NCI-H748 (cell line): ENCODE measurements around the gene MMUT.
A peak's percentile ranks its signal among the peaks of the same experiment; 100 is the strongest.
"Not testable (repeated sequence)": the region's sequence is repeated elsewhere in the genome, so short reads cannot be mapped to it uniquely, and the experiment has no call there.

Experiments used
- DNase-seq: peaks from one replicate; lab custom pipeline; 2025; ENCODE audit not compliant: unreplicated experiment; lab: John Stamatoyannopoulos, UW

The MMUT gene

GRCh38 chr6:49462927-49463611 lies at the start of gene MMUT, which contains the start of gene CENPQ:
Gene MMUT, minus strand, starts transcription at chr6:49463253. Its CDS starts 3,787 bp downstream, at chr6:49459466.
Gene CENPQ, plus strand, starts transcription at chr6:49463370. Its CDS starts 6,807 bp downstream, at chr6:49470177.
- DNase-seq: peak; percentile 99

GRCh38 chr6:49509342-49509741 lies 46.3 kb upstream of the MMUT start:
- DNase-seq: no peak

GRCh38 chr6:49506569-49507111 lies 43.6 kb upstream of the MMUT start:
- peak; percentile 22 for DNase-seq

GRCh38 chr6:49504666-49505065 lies 41.6 kb upstream of the MMUT start:
- no peak for DNase-seq

GRCh38 chr6:49499623-49500022 lies 36.6 kb upstream of the MMUT start, which contains the start of gene GLYATL3:
Gene GLYATL3, plus strand, starts transcription at chr6:49499923. Its CDS starts 12,068 bp downstream, at chr6:49511991.
- DNase-seq: peak; percentile 21

- DNase-seq: no peak
Measured at GRCh38 chr6:49499126-49499525, 36.1 kb upstream of the MMUT start.

GRCh38 chr6:49497304-49497703 lies 34.3 kb upstream of the MMUT start:
- DNase-seq: peak; percentile 79

- no peak for DNase-seq
Measured at GRCh38 chr6:49490633-49491032, 27.6 kb upstream of the MMUT start.

- not testable (repeated sequence) for DNase-seq
Measured at GRCh38 chr6:49483380-49483779, 20.3 kb upstream of the MMUT start.

- DNase-seq: not testable (repeated sequence)
Measured at GRCh38 chr6:49481846-49482245, 18.8 kb upstream of the MMUT start.

- DNase-seq: no peak
Measured at GRCh38 chr6:49479308-49479970, 16.4 kb upstream of the MMUT start.

- DNase-seq: not testable (repeated sequence)
Measured at GRCh38 chr6:49476564-49476963, 13.5 kb upstream of the MMUT start.

GRCh38 chr6:49468042-49468441 lies 5.0 kb upstream of the MMUT start:
- DNase-seq: no peak

GRCh38 chr6:49464691-49465090 lies 1.6 kb upstream of the MMUT start:
- DNase-seq: no peak

- no peak for DNase-seq
Measured at GRCh38 chr6:49463612-49463967, 537 bp upstream of the MMUT start.

GRCh38 chr6:49462599-49462926 lies 490 bp downstream of the MMUT start:
- DNase-seq: peak; percentile 39

GRCh38 chr6:49462071-49462470 lies 982 bp downstream of the MMUT start:
- DNase-seq: peak; percentile 15

- no peak for DNase-seq
Measured at GRCh38 chr6:49457771-49458170, 5.3 kb downstream of the MMUT start.

- no peak for DNase-seq
Measured at GRCh38 chr6:49454787-49455709, 8.0 kb downstream of the MMUT start.

- DNase-seq: peak; percentile 15
Measured at GRCh38 chr6:49453221-49453620, 9.8 kb downstream of the MMUT start.

- DNase-seq: no peak
Measured at GRCh38 chr6:49430866-49431265, 32.2 kb downstream of the MMUT start.
